Activated CD4-positive, alpha-beta T cell treated with anti-CD3 and anti-CD28 coated beads, Interleukin-2, amount 50 U/mL, for 1 hour (primary cell): ENCODE results near the gene CLASRP.

Source experiments
- DNase-seq: peaks from one replicate; pipeline ENCODE4 v3.0.0-alpha.2; 2020

Gene CLASRP

GRCh38 chr19:45087531-45087930 lies 48.7 kb downstream of the CLASRP start:
- DNase-seq: peak; percentile 49

- no peak for DNase-seq
Observed at GRCh38 chr19:45090034-45090433, 51.2 kb downstream of the CLASRP start.

GRCh38 chr19:45090606-45091005 lies 51.8 kb downstream of the CLASRP start:
- DNase-seq: no peak

- DNase-seq: peak; percentile 95
Observed at GRCh38 chr19:45091031-45091923, 52.4 kb downstream of the CLASRP start.

GRCh38 chr19:45092747-45093678 lies 54.2 kb downstream of the CLASRP start, which contains the start of gene PPP1R37:
Gene PPP1R37, plus strand, starts transcription at chr19:45093179. Its CDS starts 147 bp downstream, at chr19:45093326.
- peak; percentile 88 for DNase-seq

- no peak for DNase-seq
Observed at GRCh38 chr19:45094137-45094536, 55.3 kb downstream of the CLASRP start.

- DNase-seq: no peak
Observed at GRCh38 chr19:45094707-45095106, 55.9 kb downstream of the CLASRP start.

GRCh38 chr19:45095496-45096413 lies 56.9 kb downstream of the CLASRP start:
- no peak for DNase-seq

GRCh38 chr19:45096700-45097099 lies 57.9 kb downstream of the CLASRP start:
- DNase-seq: no peak

- DNase-seq: no peak
Observed at GRCh38 chr19:45097450-45097775, 58.6 kb downstream of the CLASRP start.

GRCh38 chr19:45097776-45098520 lies 59.1 kb downstream of the CLASRP start:
- no peak for DNase-seq

- DNase-seq: no peak
Observed at GRCh38 chr19:45098521-45099466, 59.9 kb downstream of the CLASRP start.

GRCh38 chr19:45099467-45100191 lies 60.8 kb downstream of the CLASRP start:
- DNase-seq: no peak

GRCh38 chr19:45100201-45100600 lies 61.4 kb downstream of the CLASRP start:
- no peak for DNase-seq

- DNase-seq: no peak
Observed at GRCh38 chr19:45100846-45101252, 62.0 kb downstream of the CLASRP start.

GRCh38 chr19:45101806-45102205 lies 63.0 kb downstream of the CLASRP start:
- DNase-seq: no peak

GRCh38 chr19:45102481-45102880 lies 63.6 kb downstream of the CLASRP start:
- no peak for DNase-seq

- peak; percentile 43 for DNase-seq
Observed at GRCh38 chr19:45103156-45103507, 64.3 kb downstream of the CLASRP start.

GRCh38 chr19:45103508-45104319 lies 64.9 kb downstream of the CLASRP start:
- no peak for DNase-seq
